Lower leg skin (tissue), 3 donors: ENCODE results near the gene FBLN1.

ENCODE experiments used
- POLR2A ChIP-seq, 2 donors: fragments of 450-650 bp; IDR thresholded peaks; one replicate each; pipeline ENCODE4 v1.6.1; 2016 to 2017; ENCODE audit warnings: antibody characterized with exemption in 2 of 2, mild to moderate bottlenecking in 1 of 2, moderate library complexity in 1 of 2
- TF ChIP-seq, protein P1 (sequence below), 3 donors: fragments of 450-650 bp; IDR thresholded peaks; one replicate each; pipeline ENCODE4 v1.5.1; 2016; ENCODE audit warnings: antibody characterized with exemption in 3 of 3, mild to moderate bottlenecking in 3 of 3, moderate library complexity in 2 of 3

DNA sequence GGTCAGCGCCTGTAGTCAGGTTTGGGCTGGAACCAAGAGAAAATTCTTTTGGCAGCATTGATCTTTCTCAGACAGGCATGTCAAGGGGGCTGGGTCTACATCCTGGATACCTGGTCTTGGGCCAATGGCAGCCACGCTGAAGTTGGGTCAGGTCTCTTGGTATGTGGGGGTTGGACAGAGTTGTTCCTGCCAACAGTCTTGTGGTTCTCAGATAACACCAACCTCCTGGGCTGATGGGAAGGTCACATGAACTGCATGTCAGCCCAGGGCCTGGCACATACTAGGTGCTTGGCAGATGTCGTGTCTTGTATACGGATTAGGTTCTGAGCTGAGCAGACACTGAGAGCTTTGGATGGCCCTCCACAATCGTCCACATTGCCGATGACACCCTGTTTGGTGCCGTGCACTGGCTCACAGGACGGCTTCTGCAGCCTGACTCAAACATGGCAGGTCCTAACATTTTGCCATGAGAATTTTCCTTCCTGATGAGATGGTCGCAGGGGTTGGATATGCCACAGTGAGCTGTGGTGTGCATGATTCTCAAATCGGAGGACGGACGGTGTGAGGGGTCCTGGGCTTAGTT lies 42.0 kb downstream of the FBLN1 start:
- TF ChIP-seq POLR2A (IDR thresholded peaks at IDR 0.05) = no peak
- TF ChIP-seq, protein P1, sequence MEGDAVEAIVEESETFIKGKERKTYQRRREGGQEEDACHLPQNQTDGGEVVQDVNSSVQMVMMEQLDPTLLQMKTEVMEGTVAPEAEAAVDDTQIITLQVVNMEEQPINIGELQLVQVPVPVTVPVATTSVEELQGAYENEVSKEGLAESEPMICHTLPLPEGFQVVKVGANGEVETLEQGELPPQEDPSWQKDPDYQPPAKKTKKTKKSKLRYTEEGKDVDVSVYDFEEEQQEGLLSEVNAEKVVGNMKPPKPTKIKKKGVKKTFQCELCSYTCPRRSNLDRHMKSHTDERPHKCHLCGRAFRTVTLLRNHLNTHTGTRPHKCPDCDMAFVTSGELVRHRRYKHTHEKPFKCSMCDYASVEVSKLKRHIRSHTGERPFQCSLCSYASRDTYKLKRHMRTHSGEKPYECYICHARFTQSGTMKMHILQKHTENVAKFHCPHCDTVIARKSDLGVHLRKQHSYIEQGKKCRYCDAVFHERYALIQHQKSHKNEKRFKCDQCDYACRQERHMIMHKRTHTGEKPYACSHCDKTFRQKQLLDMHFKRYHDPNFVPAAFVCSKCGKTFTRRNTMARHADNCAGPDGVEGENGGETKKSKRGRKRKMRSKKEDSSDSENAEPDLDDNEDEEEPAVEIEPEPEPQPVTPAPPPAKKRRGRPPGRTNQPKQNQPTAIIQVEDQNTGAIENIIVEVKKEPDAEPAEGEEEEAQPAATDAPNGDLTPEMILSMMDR (IDR thresholded peaks at IDR 0.05) = no peak
